ENCODE measurements around the gene CHRDL2.

Gene CHRDL2

GRCh38 chr11:74681686-74682651 lies 49.3 kb downstream of the CHRDL2 start:
- TF ChIP-seq TAF1 (IDR thresholded peaks at IDR 0.05; ENCODE audit: borderline replicate concordance, insufficient read depth, low read length): no peak
- no peak for TF ChIP-seq SIN3A (IDR thresholded peaks at IDR 0.05; ENCODE audit: borderline replicate concordance, insufficient read depth, low read length)
- no peak for TF ChIP-seq REST (IDR thresholded peaks at IDR 0.05; ENCODE audit: insufficient read depth in 1 of 2, low read depth in 2 of 2, low read length in 2 of 2)
- no peak for TF ChIP-seq FOXP2 (optimal IDR thresholded peaks at IDR 0.05; ENCODE audit: borderline replicate concordance, extremely low read depth, extremely low read length, insufficient read depth)
- TF ChIP-seq POLR2AphosphoS5 (IDR thresholded peaks at IDR 0.05; ENCODE audit: low read depth, low read length): no peak

GRCh38 chr11:74680703-74681531 lies 50.3 kb downstream of the CHRDL2 start:
- TF ChIP-seq POLR2AphosphoS5 (IDR thresholded peaks at IDR 0.05; ENCODE audit: low read depth, low read length) (no peak), REST (IDR thresholded peaks at IDR 0.05; ENCODE audit: insufficient read depth in 1 of 2, low read depth in 2 of 2, low read length in 2 of 2) (no peak), FOXP2 (optimal IDR thresholded peaks at IDR 0.05; ENCODE audit: borderline replicate concordance, extremely low read depth, extremely low read length, insufficient read depth) (no peak), TAF1 (IDR thresholded peaks at IDR 0.05; ENCODE audit: borderline replicate concordance, insufficient read depth, low read length) (no peak), SIN3A (IDR thresholded peaks at IDR 0.05; ENCODE audit: borderline replicate concordance, insufficient read depth, low read length) (no peak)

- TF ChIP-seq POLR2AphosphoS5 (IDR thresholded peaks at IDR 0.05; ENCODE audit: low read depth, low read length) (no peak), SIN3A (IDR thresholded peaks at IDR 0.05; ENCODE audit: borderline replicate concordance, insufficient read depth, low read length) (no peak), TAF1 (IDR thresholded peaks at IDR 0.05; ENCODE audit: borderline replicate concordance, insufficient read depth, low read length) (no peak), FOXP2 (optimal IDR thresholded peaks at IDR 0.05; ENCODE audit: borderline replicate concordance, extremely low read depth, extremely low read length, insufficient read depth) (no peak), REST (IDR thresholded peaks at IDR 0.05; ENCODE audit: insufficient read depth in 1 of 2, low read depth in 2 of 2, low read length in 2 of 2) (no peak)
Observed at GRCh38 chr11:74680035-74680671, 51.1 kb downstream of the CHRDL2 start.

- TF ChIP-seq SIN3A (IDR thresholded peaks at IDR 0.05; ENCODE audit: borderline replicate concordance, insufficient read depth, low read length) (no peak), FOXP2 (optimal IDR thresholded peaks at IDR 0.05; ENCODE audit: borderline replicate concordance, extremely low read depth, extremely low read length, insufficient read depth) (no peak), POLR2AphosphoS5 (IDR thresholded peaks at IDR 0.05; ENCODE audit: low read depth, low read length) (no peak), TAF1 (IDR thresholded peaks at IDR 0.05; ENCODE audit: borderline replicate concordance, insufficient read depth, low read length) (no peak), REST (IDR thresholded peaks at IDR 0.05; ENCODE audit: insufficient read depth in 1 of 2, low read depth in 2 of 2, low read length in 2 of 2) (no peak)
Observed at GRCh38 chr11:74679513-74679865, 51.7 kb downstream of the CHRDL2 start.

All from PFSK-1 (cell line).